Endothelial cell of umbilical vein (primary cell): Measurements from ENCODE around the gene UGT1A7. TPM values are rescaled to one million over a fixed set of nuclear protein-coding genes. Genes with fewer than 3 reads are reported as not detected.

ENCODE experiments used
- BruUV-seq: library from RNA; stranded (reverse); fragments of 400-500 nt; replicated peaks from 2 replicates; lab custom pipeline; 2021; lab: Mats Ljungman, UMichigan
- CTCF ChIA-PET: fragments of 300-600, 350-600 bp; sonication (Branson Sonifier 250); formaldehyde crosslinking; loops from one replicate; lab custom pipeline; 2021; ENCODE audit warnings: antibody characterized with exemption, inconsistent platforms; lab: Charles Lee
- POLR2A ChIA-PET: fragments of 300-600, 350-600 bp; sonication (Branson Sonifier 250); formaldehyde crosslinking; loops from one replicate; lab custom pipeline; 2021; ENCODE audit warnings: antibody characterized with exemption, inconsistent platforms; lab: Charles Lee
- DNase-seq: peaks from one replicate; pipeline ENCODE4 v3.0.0-alpha.2; 2011; ENCODE audit warnings: low read depth, low spot score
- FAIRE-seq: peaks from 2 replicates; lab custom pipeline; 2011; peaks lifted over from hg19 to GRCh38; lab: Jason Lieb, UNC
- H2AFZ ChIP-seq: 2 replicates; pipeline ENCODE4 v1.6.0; 2012; ENCODE audit warnings: low read depth, low read length, control low read depth, inconsistent platforms
- H3K27ac ChIP-seq: 2 replicates; pipeline ENCODE4 v1.5.1; 2011; ENCODE audit warnings: low read depth, mild to moderate bottlenecking, control low read depth, low read length, moderate library complexity; ENCODE audit not compliant: insufficient read depth
- H3K27me3 ChIP-seq, 2 experiments: 2 replicates each; pipeline versions ENCODE4 v1.6.0 to v1.6.1; 2011; ENCODE audit warnings: low read length in 2 of 2, mixed read lengths in 1 of 2; ENCODE audit not compliant: control insufficient read depth in 2 of 2, insufficient read depth in 2 of 2
- H3K36me3 ChIP-seq, 2 experiments: 2 replicates in 1 of 2; 3 replicates in 1 of 2; pipeline ENCODE4 v1.5.1; 2011; ENCODE audit warnings: low read length in 2 of 2, mild to moderate bottlenecking in 1 of 2, moderate library complexity in 1 of 2; ENCODE audit not compliant: control insufficient read depth in 2 of 2, insufficient read depth in 2 of 2; ENCODE audit errors: extremely low read depth in 1 of 2
- H3K4me1 ChIP-seq: 3 replicates; pipeline ENCODE4 v1.5.1; 2011; ENCODE audit warnings: mild to moderate bottlenecking, low read length; ENCODE audit not compliant: control insufficient read depth, insufficient read depth; ENCODE audit errors: extremely low read depth
- H3K4me2 ChIP-seq: 2 replicates; pipeline ENCODE4 v1.6.1; 2011; ENCODE audit warnings: low read length, control low read depth, mixed read lengths; ENCODE audit not compliant: insufficient read depth
- H3K4me3 ChIP-seq, 3 experiments: fragments of 200-600 bp in 1 of 3; sonication (generic), shearing (Covaris generic) in 1 of 3; replicated peaks in 1 of 3; 2 replicates each; pipeline ENCODE4 v1.5.1; 2011 to 2016; ENCODE audit warnings: control low read depth in 3 of 3, low read length in 3 of 3, mild to moderate bottlenecking in 2 of 3, inconsistent platforms in 1 of 3, low read depth in 1 of 3, moderate library complexity in 1 of 3; ENCODE audit not compliant: insufficient read depth in 1 of 3
- H3K79me2 ChIP-seq: 2 replicates; pipeline ENCODE4 v1.6.0; 2012; ENCODE audit warnings: low read length, inconsistent platforms; ENCODE audit not compliant: control insufficient read depth, insufficient read depth
- H3K9ac ChIP-seq: replicated peaks from 2 replicates; pipeline ENCODE3; 2011; ENCODE audit warnings: low read length, control low read depth; ENCODE audit not compliant: insufficient read depth; ENCODE audit errors: extremely low read depth
- H3K9me1 ChIP-seq: replicated peaks from 3 replicates; pipeline ENCODE4 v1.6.0; 2011; ENCODE audit warnings: mild to moderate bottlenecking, low read length; ENCODE audit not compliant: control insufficient read depth, insufficient read depth; ENCODE audit errors: extremely low read depth
- H3K9me3 ChIP-seq: replicated peaks from 2 replicates; pipeline ENCODE4 v1.5.1; 2012; ENCODE audit warnings: low read length, inconsistent platforms; ENCODE audit not compliant: control insufficient read depth, insufficient read depth
- H4K20me1 ChIP-seq: replicated peaks from 2 replicates; pipeline ENCODE3; 2011; ENCODE audit warnings: mild to moderate bottlenecking, low read length; ENCODE audit not compliant: control insufficient read depth, insufficient read depth; ENCODE audit errors: extremely low read depth
- CTCF ChIP-seq, 2 donors: IDR thresholded peaks; 1 replicate in 1 of 2; 2 replicates in 1 of 2; pipeline ENCODE4 v1.5.1; 2011; ENCODE audit warnings: low read length in 2 of 2, mild to moderate bottlenecking in 2 of 2, moderate library complexity in 2 of 2, control low read depth in 1 of 2, inconsistent platforms in 1 of 2, low read depth in 1 of 2; ENCODE audit not compliant: insufficient read depth in 1 of 2; ENCODE audit errors: extremely low read depth in 1 of 2
- EZH2 ChIP-seq: IDR thresholded peaks from 2 replicates; pipeline ENCODE4 v1.6.1; 2012; ENCODE audit warnings: borderline replicate concordance, low read depth, mild to moderate bottlenecking, moderate library complexity, low read length, inconsistent platforms; ENCODE audit not compliant: severe bottlenecking
- FOS ChIP-seq: IDR thresholded peaks from 2 replicates; pipeline ENCODE4 v1.6.1; 2011; ENCODE audit warnings: mild to moderate bottlenecking, low read length, moderate library complexity, borderline replicate concordance; ENCODE audit not compliant: insufficient read depth
- GATA2 ChIP-seq: IDR thresholded peaks from 2 replicates; pipeline ENCODE4 v1.7.0; 2011; ENCODE audit warnings: low read depth, mild to moderate bottlenecking, moderate library complexity, mixed read lengths, low read length; ENCODE audit not compliant: insufficient read length, insufficient read depth
- JUN ChIP-seq: IDR thresholded peaks from 2 replicates; pipeline ENCODE4 v1.6.1; 2011; ENCODE audit warnings: borderline replicate concordance, low read depth; ENCODE audit not compliant: insufficient read length, insufficient read depth
- MAX ChIP-seq: IDR thresholded peaks from 2 replicates; pipeline ENCODE4 v1.6.1; 2011; ENCODE audit not compliant: insufficient read depth, insufficient read length
- MYC ChIP-seq: IDR thresholded peaks from one replicate; pipeline ENCODE4 v1.6.1; 2011; ENCODE audit warnings: mild to moderate bottlenecking, low read depth, low read length
- POLR2A ChIP-seq: IDR thresholded peaks from 2 replicates; pipeline ENCODE4 v1.6.1; 2012; ENCODE audit warnings: low read depth, mild to moderate bottlenecking, control low read depth, low read length
- POLR2AphosphoS5 ChIP-seq: IDR thresholded peaks from 2 replicates; pipeline ENCODE4 v1.6.1; 2012; ENCODE audit warnings: low read depth, mild to moderate bottlenecking, control low read depth, low read length, moderate library complexity; ENCODE audit not compliant: insufficient read depth
- dilution Hi-C: fragments of 300-500 bp; cut with MboI; formaldehyde crosslinking; loops from one replicate; pipeline ENCODE4 v1.15.0; 2019; ENCODE audit warnings: low sequenced_read_pairs; ENCODE audit not compliant: extremely low pct_ligation_motif_present
- intact Hi-C: fragments of 100-400 bp; cut with micrococcal nuclease; formaldehyde crosslinking; loops from one replicate; pipeline ENCODE4 v1.10.0; 2022
- polyA plus RNA-seq, 4 experiments: library from polyadenylated mRNA; depleted of rRNA in 3 of 4; stranded (reverse) in 3 of 4; unstranded in 1 of 4; fragments of >200 nt; gene quantifications; 2 replicates each; pipeline versions ENCODE4 v1.2.1 to v1.2.3, GENCODE V29; 2011 to 2012; ENCODE audit warnings: missing spikeins in 1 of 4
- total RNA-seq: library from RNA; stranded (reverse); gene quantifications from 2 replicates; pipeline ENCODE4 v1.2.3, GENCODE V29; 2021

The UGT1A7 gene
- total and polyA plus RNA-seq, 2 donors (not counting 3 experiments of a cell fraction or from before 2014, with no cell fraction given) = not detected

GRCh38 chr2:233708942-233709341, 27.2 kb downstream of the UGT1A7 start:
- intact Hi-C loops (no loop called here), dilution Hi-C loops (no loop called here)
- Histone ChIP-seq H3K27ac (no peak overlapping the region), H3K4me3 (no peak overlapping the region), H3K4me1 (peaks cover 2% of the 10 kb centered on the region), H3K9me3 (no peaks in the 10 kb centered on the region), H3K36me3 (no peaks in the 10 kb centered on the region), H3K79me2 (no peaks in the 10 kb centered on the region), H3K27me3 (peaks cover 0 to under 1% of the 10 kb centered on the region in 2 experiments), H3K9me1 (no peaks in the 10 kb centered on the region), H3K9ac (no peak overlapping the region), H3K4me2 (no peak overlapping the region), H2AFZ (no peak overlapping the region), H4K20me1 (no peaks in the 10 kb centered on the region)
- DNase-seq = no peak
- CTCF ChIA-PET = interaction anchor here (1.0 to 4.4 kb wide), 2 partner anchors 260 to 262 kb away, joined by 3 to 74 read pairs; no protein-coding TSS in a partner anchor
- no TSS peak for BruUV-seq
- POLR2A ChIA-PET = no interaction called here
- FAIRE-seq = no peak
- no peak for TF ChIP-seq POLR2A
- TF ChIP-seq JUN = no peak
- no peak for TF ChIP-seq MAX
- no peak for TF ChIP-seq MYC
- TF ChIP-seq POLR2AphosphoS5 = no peak
- no peak for TF ChIP-seq EZH2
- TF ChIP-seq GATA2 = no peak
- TF ChIP-seq CTCF (IDR thresholded peaks at IDR 0.05; ENCODE audit: extremely low read depth in 1 of 2, insufficient read depth in 1 of 2, low read depth in 1 of 2, low read length in 2 of 2) = no peak
- no peak for TF ChIP-seq FOS
